Cardiac septum (tissue), 1 donor: ENCODE results near the gene JMY. TPM values are rescaled to one million over a fixed set of nuclear protein-coding genes. Genes with fewer than 3 reads are reported as not detected.

Experiments
- total RNA-seq: library from RNA; stranded (reverse); fragmentation: NEBNext Ultra II Directional; extraction: Animal tissue kit (Norgen Biotek cat#: 25700); gene quantifications from one replicate; pipeline ENCODE4 v1.2.1, GENCODE V29; 2021
- donor health status: DM: no; HTN: no; CAD: no.

Gene JMY
- total RNA-seq, 1 donor from 2014 or later: 10.3 TPM

Other genes with a start within 250 kb of the JMY start
- 0.86 TPM for gene DMGDH, start 166.5 kb upstream of the JMY start, total RNA-seq
- gene BHMT2, start 166.4 kb upstream of the JMY start, total RNA-seq: 5.6 TPM
- not detected for gene BHMT, start 124.3 kb upstream of the JMY start, total RNA-seq